A673 (cell line): ENCODE results near the gene MYCN.

Experiments used
- EZH2 ChIP-seq: fragments of 200-600 bp; sonication (generic); IDR thresholded peaks from 2 replicates; pipeline ENCODE4 v1.6.1; 2017; ENCODE audit warnings: borderline replicate concordance, low read depth, mild to moderate bottlenecking, mixed read lengths, antibody characterized with exemption, low read length; ENCODE audit not compliant: poor library complexity, severe bottlenecking
- TF ChIP-seq, protein P1 (sequence below): fragments of 300-800, 200-600 bp; sonication (generic); conservative IDR thresholded peaks from 2 replicates; pipeline ENCODE4 v1.5.1; 2017; ENCODE audit warnings: low read depth, mild to moderate bottlenecking, antibody characterized with exemption, low read length, moderate library complexity, mixed read lengths

DNA sequence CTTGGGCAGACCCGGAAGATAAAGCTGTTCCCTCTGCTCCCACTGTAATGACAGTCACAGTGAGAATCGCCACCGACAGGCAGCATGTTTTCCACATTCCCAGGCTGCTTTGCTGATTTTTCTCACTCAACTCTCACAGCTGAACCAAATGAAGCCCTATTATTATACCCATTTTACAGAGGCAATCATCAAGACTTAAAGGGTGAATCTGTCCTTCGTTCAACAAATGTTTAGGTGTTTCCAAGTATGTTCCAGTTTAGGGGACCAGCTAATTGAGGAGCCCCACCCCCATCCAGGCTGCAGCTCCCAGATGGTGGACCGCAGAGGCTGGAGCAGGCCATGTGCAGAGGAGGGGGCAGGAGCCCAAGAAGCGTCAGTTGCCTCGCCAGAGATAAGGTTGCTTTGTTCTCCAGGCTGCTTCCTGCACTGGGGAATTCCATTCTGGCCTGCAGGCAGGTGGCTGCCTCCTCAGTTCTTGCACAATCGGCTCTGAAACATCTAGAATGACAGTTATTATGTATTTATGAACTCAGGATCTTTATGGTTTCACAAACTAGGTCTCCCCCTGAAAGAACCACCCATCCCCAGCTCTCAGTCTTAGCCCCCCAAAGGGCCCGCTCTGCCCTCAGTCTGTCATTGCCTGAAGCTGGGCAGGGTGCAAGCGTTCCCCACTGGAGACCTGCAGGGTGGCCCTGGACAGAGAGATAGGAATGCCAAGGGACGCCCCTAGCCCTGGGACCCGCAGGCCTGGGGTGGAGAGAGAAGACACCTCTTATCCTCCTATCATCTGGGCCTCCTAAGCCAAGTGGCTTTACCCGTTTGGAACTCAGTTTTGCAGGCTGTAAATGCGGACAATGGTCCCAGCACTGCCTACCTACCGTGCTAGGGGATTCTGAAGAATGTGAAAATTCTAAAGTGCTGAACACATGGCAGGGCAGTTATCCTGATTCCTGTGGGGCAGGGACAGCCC lies 49.1 kb upstream of the MYCN start:
- TF ChIP-seq, protein P1, sequence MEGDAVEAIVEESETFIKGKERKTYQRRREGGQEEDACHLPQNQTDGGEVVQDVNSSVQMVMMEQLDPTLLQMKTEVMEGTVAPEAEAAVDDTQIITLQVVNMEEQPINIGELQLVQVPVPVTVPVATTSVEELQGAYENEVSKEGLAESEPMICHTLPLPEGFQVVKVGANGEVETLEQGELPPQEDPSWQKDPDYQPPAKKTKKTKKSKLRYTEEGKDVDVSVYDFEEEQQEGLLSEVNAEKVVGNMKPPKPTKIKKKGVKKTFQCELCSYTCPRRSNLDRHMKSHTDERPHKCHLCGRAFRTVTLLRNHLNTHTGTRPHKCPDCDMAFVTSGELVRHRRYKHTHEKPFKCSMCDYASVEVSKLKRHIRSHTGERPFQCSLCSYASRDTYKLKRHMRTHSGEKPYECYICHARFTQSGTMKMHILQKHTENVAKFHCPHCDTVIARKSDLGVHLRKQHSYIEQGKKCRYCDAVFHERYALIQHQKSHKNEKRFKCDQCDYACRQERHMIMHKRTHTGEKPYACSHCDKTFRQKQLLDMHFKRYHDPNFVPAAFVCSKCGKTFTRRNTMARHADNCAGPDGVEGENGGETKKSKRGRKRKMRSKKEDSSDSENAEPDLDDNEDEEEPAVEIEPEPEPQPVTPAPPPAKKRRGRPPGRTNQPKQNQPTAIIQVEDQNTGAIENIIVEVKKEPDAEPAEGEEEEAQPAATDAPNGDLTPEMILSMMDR = no peak
- TF ChIP-seq EZH2 = no peak
